GM19240 (cell line): ENCODE data around the gene MRM1.

Experiments used
- DNase-seq: peaks from one replicate; pipeline ENCODE4 v3.0.0; 2011; ENCODE audit warnings: low spot score; ENCODE audit not compliant: insufficient read length

MRM1 gene

DNA sequence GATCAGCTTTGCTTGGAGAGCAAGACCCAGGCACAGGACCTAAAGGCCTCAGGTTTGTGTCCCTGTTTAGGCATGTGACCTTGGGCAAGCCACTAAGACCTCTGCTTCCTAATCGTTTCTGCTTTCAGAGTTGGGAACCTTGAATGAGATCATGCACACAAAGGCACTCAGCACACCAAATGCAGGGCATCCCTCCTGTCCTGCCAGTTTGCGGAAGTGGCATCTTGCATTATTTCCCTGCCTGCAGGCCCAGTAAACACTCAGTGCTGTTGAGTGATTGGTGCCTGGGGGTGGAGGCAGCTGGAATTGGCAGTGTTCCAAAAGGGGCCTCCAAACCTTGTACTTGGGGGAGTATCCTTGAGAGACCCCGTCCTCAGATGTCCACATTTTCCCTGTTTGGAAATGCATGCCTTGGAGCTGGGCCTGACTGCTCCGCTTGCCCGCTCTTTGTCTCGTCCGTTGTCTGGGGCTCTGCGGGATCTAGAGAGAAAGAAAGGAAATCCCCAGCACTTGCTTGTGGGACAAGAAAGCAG is 28.7 kb downstream of the MRM1 start:
- no peak for DNase-seq

DNA sequence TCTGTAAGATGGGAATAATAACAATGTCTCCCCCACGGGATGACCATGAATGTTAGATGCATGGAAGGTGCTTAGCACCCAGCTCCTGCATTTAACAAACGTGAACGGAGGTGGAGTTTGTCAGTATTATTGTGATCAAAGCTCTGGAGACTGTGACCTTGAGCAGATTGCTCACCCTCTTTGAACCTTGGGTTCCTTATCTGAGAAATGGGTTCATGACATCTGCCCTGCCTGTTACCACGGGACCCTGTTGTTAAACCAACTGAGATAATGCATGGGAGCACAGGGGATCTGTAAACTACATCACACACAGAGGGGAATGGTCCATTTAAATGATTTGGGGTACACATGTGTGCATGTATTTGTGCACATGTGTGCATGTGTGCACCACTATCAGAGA is 29.6 kb downstream of the MRM1 start:
- DNase-seq: no peak

DNA sequence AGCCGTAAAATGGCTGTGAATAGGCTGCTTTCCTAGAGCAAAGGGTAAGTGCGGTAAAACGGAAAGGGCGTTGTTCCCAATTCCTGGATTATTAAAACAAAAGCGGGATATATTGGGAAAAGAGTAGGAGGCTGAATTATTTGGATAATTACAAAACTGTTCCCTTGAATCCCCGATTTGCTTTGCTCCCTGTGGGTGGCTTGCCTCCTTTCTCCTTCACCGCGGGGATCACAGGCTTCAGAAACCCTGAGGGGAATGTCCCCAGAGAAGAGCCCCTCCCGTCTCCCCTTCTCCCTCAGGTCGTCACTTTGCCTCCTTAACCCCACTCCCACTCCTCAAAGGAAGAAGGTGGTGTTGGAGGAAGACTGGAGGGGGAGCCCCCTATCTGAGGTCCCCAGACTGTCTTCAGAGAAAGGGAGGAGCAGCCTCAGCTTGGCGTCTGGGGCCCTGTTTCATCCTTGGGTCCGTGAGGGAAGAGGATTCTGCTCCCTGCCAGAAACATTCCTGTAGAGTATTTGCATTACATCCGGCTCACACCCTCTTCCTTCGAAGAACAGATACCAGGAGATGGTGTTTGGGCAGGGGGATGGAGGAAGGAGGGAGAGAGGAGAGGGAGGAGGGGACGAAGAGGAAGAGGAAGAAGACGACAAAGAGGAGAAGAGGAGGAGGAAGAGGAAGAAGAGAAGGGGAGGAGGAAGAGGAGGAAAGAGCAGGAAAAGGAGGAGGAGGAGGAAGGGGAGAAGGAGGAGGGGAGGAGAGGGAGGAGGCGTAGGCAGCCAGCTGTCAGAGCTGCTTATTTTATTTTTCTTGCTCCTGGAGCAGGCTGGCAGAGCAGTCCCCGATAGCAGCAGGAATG is 31.8 kb downstream of the MRM1 start:
- no peak for DNase-seq

DNA sequence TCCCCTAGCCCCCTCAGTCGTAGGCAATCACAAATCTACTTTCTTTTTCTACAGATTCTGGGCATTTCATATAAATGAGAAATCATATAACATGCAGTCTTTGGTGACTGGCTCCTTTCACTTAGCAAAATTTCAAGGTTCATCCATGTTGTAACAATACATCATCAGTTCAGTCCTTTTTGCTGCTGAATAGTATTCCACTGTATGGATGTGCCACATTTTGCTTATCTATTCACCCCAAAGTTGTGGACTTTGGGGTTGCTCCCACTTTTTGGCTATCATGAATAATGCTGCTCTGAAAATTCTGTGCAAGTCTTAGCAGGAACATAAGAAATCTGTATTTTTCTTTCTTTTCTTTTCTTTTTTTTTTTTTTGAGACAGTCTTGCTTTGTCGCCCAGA is 39.0 kb downstream of the MRM1 start:
- DNase-seq: no peak

DNA sequence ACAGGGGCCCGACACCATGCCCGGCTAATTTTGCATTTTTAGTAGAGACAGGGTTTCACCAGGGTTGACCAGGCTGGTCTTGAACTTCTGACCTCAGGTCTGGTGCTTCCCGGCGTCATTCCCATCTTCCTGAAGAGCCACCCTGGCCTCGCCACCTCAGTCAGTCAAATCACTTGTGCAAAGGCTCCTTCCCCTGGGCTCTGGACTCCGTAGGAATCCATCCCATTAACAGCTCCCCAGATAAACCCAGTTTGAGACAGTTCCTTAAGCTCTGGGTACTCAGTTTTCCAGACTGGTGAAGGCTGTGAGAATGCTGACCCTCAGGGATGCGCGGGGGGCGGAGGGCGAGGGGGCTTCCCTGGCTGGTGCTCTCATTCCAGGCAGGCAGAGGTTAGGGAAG is 39.5 kb downstream of the MRM1 start:
- DNase-seq: no peak

DNA sequence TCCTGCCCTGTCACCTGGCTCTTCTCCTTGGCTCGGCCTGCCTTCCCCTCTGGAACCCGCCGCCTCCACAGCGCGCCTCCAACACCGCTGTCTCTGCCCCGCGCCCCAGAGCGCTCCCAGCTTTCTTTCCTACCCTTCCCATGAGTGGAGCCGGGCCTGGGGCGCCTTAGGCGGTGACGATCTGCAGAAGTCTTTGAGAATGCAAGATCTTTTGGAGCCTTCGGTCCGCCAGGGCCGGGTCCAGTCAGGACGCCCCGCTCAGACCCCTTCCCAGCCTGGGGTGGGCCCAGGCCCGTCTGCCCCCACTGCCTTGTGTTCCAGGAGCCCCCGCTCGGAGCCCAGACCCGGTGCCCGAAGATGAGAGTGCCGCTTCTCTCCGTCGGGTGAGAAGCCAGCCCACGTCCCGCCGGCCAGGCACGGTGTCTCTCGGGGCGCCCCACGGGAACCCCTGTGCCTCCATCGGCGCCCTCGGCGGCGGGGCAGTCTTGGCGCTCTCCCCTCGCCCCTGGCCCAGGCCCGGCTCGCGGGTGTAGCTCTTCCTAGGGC is 40.0 kb downstream of the MRM1 start:
- DNase-seq: no peak

DNA sequence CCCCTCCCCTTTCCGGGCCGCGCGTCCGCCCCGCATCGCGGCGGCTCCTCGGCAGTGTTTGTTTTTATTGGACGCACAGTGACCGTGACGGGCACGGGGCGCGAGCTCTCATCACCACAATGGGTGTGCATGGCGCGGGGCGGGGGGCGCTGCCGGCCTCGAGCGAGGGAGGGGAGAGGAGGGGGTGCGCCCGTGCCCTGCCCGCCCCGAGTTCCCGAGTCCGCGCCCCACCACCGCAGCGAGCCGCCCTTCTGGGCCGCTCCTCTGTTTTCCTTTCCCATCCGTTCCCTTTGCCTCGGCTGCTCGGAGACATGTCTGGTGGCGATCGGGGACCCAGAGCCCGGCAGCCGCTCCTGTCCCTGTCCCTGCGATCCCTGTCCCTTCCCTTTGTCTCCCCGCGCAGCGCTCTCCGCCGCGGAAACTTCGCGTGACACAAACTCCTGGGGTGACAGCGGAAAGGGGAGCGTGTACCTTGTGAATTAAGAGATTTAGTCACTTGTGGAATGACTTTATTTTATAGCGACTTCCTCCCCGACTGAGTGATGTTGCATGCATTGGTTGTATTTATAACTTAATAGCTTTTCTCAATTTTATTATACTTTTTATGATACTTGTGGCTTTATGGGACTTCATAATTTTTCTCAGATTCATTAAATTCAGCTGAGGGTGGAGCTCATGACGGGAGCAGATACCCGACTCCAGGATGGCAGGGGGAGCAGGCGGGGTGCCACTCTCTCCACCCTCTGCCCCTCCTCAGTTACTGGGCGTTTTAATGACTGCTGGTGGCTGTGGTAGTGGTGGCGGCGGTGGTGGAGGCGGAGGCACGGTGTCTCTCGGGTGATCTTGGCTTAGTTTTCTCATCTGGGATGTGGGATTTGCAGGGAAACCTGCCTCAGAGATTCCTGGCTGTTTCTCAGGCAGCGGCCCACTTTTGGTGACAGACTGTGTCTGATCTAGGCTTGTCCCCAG is 40.8 kb downstream of the MRM1 start:
- no peak for DNase-seq

DNA sequence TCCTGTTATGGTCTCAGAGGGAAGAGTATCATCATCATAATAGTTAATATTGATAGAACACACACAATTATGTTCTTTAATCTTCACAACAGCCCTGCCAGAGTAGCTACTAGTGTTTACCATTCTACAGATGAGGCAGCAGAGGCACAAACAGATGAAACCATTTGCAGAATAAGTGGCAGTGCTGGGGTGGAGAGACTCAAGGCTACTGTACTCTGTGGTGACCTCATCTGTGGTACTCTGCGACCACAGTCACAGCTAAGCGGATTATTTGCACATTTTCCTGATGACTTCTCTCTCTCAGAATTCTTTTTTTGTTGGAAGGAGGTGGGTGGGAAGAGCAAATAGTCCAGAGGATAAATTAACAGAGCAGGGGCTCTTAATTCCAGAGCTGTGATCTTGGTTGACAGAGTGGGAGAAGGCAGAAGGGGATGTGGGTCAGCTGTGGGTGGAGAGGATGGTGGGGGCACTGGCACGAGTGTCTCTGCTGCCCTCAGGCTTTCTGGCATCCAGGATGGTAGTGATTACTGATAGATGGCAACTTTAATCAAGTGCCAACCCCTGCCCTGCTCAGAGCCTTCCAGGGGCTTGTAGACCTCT is 41.8 kb downstream of the MRM1 start:
- no peak for DNase-seq

DNA sequence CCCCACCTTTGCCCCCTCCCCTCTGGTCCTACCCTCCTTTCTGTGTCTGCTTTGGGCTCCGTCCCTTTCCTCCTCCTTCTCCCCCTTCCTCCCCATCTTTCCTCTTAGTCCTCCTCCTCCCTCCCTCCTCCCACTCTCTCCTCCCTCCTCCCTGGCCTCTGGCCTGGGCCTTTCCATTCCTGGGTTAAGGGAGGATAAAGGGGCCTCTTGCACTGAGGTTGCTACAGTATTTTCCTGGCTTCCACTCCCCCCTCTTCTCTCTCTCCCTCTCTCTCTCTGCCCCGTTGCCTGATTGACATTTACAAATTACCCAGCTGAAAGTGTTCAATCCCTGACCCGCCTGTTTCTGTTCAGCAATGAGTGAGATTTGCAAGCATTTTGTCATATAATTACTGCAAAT is 44.0 kb downstream of the MRM1 start:
- no peak for DNase-seq

DNA sequence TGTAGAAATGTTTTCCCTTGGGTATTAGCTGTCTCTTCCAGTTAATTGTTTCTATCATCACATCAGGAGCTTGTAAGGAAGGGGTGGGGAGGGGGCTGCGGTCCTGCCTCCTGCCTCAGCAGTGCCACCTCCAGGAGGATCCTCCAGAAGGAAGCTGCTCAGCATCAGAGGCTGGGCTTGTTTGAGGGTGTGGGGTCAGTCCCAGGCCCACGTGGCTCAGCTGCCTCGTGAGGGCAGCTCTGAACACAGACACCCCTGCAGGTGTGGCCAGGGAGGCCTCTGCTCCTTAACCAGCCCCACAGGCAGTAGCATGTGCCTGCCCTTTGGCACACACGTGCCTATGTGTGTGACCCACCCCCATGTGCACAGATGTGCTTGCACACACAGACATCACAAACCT is 46.3 kb downstream of the MRM1 start:
- DNase-seq: no peak

DNA sequence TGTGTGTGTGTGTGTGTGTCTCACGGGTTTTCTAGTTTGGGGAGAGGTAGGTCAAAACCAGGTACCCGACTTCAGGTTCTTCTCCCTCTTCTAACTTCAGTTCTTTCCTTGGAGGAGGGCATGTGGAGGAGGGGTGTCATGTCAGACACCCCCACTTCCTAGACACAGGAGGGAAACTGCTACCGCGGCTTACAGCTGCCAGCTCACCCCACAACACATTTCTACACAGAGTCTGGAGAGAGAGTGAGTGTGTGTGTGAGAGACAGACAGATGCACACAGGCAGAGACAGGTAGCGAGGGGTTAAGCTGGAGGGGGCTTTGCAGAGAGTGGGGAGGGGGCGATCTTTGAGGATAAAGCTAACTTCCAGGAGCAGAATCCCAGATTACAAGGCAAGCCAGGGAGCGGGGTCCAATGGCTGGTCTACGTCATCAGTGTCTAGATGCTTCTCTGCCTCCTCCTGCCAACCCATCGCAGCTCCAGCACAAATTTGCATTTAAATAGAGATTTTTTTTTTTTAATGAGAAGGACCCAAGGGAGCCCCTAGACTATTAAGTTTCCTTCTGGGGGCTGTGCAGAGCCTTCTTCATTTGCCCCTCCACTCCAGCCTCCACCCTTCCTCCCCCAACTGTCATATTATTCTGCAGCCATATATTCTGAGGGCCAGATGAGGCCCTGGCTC is 48.9 kb downstream of the MRM1 start:
- DNase-seq: no peak

DNA sequence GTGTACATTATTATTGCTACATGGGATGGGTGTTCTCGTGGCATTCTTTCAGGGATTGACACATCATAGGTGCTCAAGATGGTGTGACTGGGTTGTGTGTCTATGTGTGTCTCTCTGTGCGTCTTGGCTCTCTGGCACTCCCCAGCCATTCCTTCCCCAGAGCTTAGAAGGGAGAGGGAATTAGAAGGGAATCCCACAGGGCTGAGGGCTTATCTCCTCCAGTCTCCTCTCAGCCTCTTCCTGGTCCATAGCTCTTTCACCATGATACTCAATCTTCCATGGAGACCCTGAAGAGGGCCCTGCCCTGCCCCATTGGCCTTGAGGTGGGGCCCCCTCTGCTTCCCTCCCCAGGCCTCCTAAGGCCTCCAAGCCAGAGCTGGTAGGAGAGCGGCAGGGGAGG is 52.0 kb downstream of the MRM1 start:
- no peak for DNase-seq

DNA sequence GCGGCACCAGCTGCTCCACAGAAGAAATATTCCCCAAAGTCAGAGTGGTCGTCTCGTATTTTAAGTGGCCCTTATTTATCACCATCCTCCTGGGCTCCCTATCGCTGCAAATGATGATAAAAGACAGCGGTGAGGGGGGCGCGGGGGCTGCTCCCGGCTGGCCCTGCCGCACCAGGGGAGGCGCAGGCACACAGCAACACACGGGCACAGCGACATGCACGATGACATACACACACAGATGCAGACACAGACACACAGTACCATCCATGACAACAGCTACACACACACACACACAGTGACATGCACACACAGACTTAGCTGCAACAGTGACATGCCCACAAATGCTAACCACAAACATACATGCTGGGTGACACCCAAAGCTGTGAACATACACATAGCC is 52.5 kb downstream of the MRM1 start:
- DNase-seq: no peak

DNA sequence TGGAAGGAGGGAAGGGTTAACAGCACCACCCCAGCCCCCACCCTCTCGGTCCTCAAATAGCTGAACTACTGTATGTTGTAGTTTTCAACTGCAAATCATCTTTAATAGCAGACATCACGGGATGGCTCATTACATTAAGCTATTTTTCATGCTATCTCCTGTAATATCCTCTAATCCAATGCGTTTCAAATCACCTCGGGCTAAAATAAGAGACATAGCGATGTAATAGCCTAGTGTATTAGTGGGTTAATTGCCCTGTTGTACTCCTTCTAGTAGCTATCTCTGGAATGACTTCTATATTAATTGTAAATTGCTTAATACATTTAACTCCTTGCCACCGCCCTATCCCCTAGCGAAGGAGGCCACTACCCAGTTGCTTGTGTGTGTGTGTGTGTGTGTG is 54.3 kb downstream of the MRM1 start:
- DNase-seq: no peak

DNA sequence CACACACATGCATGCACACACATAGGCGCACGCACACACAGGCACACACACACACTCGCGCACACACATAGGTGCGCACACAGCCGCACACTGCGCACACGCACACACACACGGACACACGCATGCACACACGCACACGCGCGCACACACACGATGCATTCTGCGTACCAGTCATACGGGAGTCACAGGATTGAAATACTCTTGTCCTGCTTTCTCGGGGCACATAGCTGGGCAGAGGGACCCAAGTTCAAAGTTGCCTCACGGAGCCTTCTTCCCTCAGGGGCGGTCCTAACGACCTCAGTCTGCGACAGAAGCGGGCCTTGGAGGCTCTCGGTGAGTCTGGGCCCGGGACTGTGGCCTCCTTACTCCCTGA is 56.0 kb downstream of the MRM1 start:
- DNase-seq: no peak

DNA sequence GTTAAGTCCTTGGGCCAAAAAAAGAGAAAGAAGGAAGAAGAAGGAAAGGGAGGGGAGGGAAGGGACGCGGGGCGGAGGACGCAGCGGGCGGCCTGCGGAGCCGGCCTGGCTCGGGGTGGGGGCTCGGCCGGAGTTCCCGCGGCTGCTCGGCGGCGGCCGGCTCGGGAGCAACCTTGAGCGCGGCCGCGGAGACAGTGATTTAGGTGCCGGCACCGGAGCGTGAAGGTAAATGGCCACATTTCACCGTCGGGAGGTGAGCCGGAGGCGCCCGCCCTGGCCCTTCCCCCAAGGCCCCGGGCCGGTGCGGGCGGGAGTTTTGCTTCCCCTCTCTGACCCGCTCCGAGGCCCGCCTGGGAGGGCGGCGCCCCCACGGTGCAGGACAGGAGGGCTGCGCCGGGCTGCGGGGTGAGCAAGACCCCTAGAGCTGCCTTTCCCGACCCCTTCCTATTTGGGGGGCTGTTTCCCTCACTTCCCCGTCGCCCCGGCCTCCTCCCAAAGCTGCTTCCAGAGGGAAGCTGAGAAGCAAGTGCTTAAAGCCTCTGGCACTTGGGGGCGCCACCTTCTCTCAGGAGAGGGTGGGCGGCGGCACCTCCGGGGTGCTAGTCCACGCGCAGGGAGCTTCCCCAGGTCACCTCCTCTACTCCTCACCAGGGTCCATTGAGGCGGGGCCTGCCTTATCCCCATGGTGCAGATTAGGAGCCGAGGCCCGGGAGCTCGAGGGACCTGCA is 56.5 kb downstream of the MRM1 start:
- DNase-seq: no peak
